Lower leg skin (tissue), 3 donors: Measurements from ENCODE around the gene GLT1D1.

Experiments
- CTCF ChIP-seq, 3 donors: fragments of 450-650 bp; IDR thresholded peaks; one replicate each; pipeline ENCODE4 v1.5.1; 2016; ENCODE audit warnings: antibody characterized with exemption in 3 of 3, mild to moderate bottlenecking in 3 of 3, moderate library complexity in 2 of 3
- POLR2A ChIP-seq, 2 donors: fragments of 450-650 bp; IDR thresholded peaks; one replicate each; pipeline ENCODE4 v1.6.1; 2016 to 2017; ENCODE audit warnings: antibody characterized with exemption in 2 of 2, mild to moderate bottlenecking in 1 of 2, moderate library complexity in 1 of 2

DNA sequence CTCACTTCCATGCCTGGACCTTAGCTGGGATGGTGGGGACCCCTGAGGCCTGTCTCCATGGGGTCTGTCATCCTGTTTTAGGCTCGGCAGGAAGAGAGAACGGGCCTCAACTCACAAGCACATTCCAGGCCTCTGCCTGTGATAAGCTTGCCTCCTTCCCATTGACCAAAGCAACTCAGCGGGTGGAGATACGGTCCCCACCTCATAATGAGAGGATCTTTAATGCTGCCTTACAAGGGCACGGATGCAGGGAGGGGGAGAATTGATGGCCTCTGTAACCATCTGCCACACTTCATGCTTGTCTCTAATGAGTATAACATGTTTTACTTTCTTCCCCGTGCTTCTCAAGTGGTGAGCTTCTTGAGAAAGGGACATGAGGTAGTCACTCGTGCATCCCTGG is 50.0 kb downstream of the GLT1D1 start:
- TF ChIP-seq POLR2A (IDR thresholded peaks at IDR 0.05) (no peak), CTCF (IDR thresholded peaks at IDR 0.05) (no peak)
